Body of pancreas (tissue), 4 donors: Measurements from ENCODE around the gene CORIN. TPM values are rescaled to one million over a fixed set of nuclear protein-coding genes. Genes with fewer than 3 reads are reported as not detected.
A peak's percentile ranks its signal among the peaks of the same experiment; 100 is the strongest.

Experiments
- ATAC-seq: fragments of 150-250 bp; one replicate; pipeline ENCODE4 v1.9.1; 2016
- DNase-seq, 4 donors: peaks; one replicate each; pipeline ENCODE4 v3.0.0-alpha.2; 2019
- H3K27ac ChIP-seq, 4 donors: fragments of 200-600 bp; sonication (generic); 1 replicate in 3 of 4; 2 replicates in 1 of 4; pipeline versions ENCODE4 v1.5.1 to v1.6.1; 2016 to 2019; ENCODE audit warnings: mild to moderate bottlenecking in 1 of 4, mixed read lengths in 1 of 4, moderate library complexity in 1 of 4
- H3K27me3 ChIP-seq, 2 donors: fragments of 200-600 bp; sonication (generic); one replicate each; pipeline ENCODE4 v1.6.0; 2016; ENCODE audit warnings: mild to moderate bottlenecking in 1 of 2
- H3K36me3 ChIP-seq, 2 donors: fragments of 200-600 bp; sonication (generic); replicated peaks in 1 of 2; 2 replicates each; pipeline ENCODE4 v1.5.1; 2016; ENCODE audit warnings: low read depth in 2 of 2; ENCODE audit not compliant: insufficient read depth in 1 of 2
- H3K4me1 ChIP-seq: fragments of 200-600 bp; sonication (generic); one replicate; pipeline ENCODE4 v1.6.0; 2016
- H3K4me3 ChIP-seq, 2 donors: fragments of 200-600 bp; sonication (generic); 1 replicate in 1 of 2; 2 replicates in 1 of 2; pipeline ENCODE4 v1.5.1; 2016 to 2019
- H3K9me3 ChIP-seq, 3 donors: fragments of 200-600 bp; sonication (generic); 1 replicate in 2 of 3; 2 replicates in 1 of 3; pipeline ENCODE4 v1.5.1; 2016
- POLR2A ChIP-seq, 3 donors: fragments of 450-650 bp; IDR thresholded peaks; one replicate each; pipeline ENCODE4 v1.6.1; 2016; ENCODE audit warnings: antibody characterized with exemption in 3 of 3, mild to moderate bottlenecking in 2 of 3
- WGBS, 2 donors: methylation state at CpG; one replicate each; pipeline ENCODE4 v1.1.5; 2017; 5-methylcytosine and 5-hydroxymethylcytosine counted together
- intact Hi-C: fragments of 100-400 bp; cut with DNase I; formaldehyde crosslinking; loops from one replicate; pipeline ENCODE4 v1.15.1; 2023
- total RNA-seq, 2 donors: library from RNA; depleted of rRNA; stranded (reverse); fragments of >200 nt; gene quantifications; one replicate each; pipeline ENCODE4 v1.1.0, GENCODE V29; 2016
- TF ChIP-seq, protein P1 (sequence below), 7 experiments: fragments of 450-650 bp in 4 of 7; fragments of 200-600 bp in 3 of 7; sonication (generic) in 3 of 7; IDR thresholded peaks; one replicate each; pipeline ENCODE4 v1.5.1; 2016 to 2019; ENCODE audit warnings: antibody characterized with exemption in 7 of 7

CORIN gene
- total RNA-seq, 2 donors from 2014 or later: 0.33 to 1.3 TPM

DNA sequence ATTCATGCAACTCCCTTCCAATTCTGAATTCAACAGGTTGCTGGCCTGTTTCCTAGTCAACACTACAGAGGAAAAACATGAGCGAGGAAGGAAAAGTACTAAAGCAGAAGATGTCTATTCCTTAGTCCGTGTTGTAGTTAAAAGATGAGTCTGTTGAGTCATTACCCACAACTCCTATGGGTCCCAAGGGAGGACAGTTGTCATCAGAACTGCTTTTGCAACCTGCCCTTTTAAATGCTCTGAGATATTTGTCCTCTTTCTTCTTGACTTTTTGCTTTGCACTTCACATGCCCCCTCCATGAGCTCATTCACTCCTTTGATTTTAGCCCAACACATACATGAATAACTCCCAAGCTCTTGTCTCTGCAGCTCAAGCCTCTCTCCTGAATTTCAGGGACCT, 119.2 kb downstream of the CORIN start:
- intact Hi-C loops: no loop called here
- no peaks in the 10 kb centered on the region for H3K9me3 ChIP-seq
- DNase-seq: no peak
- H3K36me3 ChIP-seq: no peaks in the 10 kb centered on the region
- no peak overlapping the region for H3K27ac ChIP-seq
- H3K4me1 ChIP-seq: peaks cover 4% of the 10 kb centered on the region
- H3K27me3 ChIP-seq: no peaks in the 10 kb centered on the region
- ATAC-seq: no peak
- TF ChIP-seq, protein P1, sequence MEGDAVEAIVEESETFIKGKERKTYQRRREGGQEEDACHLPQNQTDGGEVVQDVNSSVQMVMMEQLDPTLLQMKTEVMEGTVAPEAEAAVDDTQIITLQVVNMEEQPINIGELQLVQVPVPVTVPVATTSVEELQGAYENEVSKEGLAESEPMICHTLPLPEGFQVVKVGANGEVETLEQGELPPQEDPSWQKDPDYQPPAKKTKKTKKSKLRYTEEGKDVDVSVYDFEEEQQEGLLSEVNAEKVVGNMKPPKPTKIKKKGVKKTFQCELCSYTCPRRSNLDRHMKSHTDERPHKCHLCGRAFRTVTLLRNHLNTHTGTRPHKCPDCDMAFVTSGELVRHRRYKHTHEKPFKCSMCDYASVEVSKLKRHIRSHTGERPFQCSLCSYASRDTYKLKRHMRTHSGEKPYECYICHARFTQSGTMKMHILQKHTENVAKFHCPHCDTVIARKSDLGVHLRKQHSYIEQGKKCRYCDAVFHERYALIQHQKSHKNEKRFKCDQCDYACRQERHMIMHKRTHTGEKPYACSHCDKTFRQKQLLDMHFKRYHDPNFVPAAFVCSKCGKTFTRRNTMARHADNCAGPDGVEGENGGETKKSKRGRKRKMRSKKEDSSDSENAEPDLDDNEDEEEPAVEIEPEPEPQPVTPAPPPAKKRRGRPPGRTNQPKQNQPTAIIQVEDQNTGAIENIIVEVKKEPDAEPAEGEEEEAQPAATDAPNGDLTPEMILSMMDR (IDR thresholded peaks at IDR 0.05): no peak
- no peak for TF ChIP-seq POLR2A (IDR thresholded peaks at IDR 0.05)
- H3K4me3 ChIP-seq: no peak overlapping the region
- WGBS, 2 donors: 80 to 82% methylated on average over 2 of the region's 2 CpGs

DNA sequence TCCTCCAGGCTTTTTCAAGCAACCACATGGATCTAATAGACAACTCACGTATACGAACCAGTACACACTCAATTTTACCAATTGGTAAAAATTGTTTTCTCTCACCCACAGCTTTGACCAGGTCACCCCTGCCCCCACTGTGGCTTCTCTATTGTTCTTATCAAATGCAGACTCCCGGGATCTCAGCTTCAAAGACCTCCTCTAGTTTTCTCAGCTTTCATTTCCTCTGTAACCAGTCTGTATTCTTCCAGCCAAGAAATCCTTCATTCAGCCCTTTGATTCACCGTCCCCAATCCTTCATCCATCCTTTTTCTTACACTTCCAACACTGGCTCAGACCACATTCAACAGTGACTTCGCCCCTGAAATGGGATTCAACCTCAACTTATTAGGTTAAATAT, 120.7 kb downstream of the CORIN start:
- Histone ChIP-seq H3K4me1 (peaks cover 4% of the 10 kb centered on the region), H3K4me3 (no peak overlapping the region), H3K27me3 (no peaks in the 10 kb centered on the region), H3K9me3 (no peaks in the 10 kb centered on the region), H3K36me3 (no peaks in the 10 kb centered on the region), H3K27ac (no peak overlapping the region)
- no peak for DNase-seq
- intact Hi-C loops: no loop called here
- TF ChIP-seq POLR2A (IDR thresholded peaks at IDR 0.05): no peak
- TF ChIP-seq, protein P1 (IDR thresholded peaks at IDR 0.05): no peak
- WGBS, 2 donors: 79 to 80% methylated on average over 5 of the region's 5 CpGs
- no peak for ATAC-seq

DNA sequence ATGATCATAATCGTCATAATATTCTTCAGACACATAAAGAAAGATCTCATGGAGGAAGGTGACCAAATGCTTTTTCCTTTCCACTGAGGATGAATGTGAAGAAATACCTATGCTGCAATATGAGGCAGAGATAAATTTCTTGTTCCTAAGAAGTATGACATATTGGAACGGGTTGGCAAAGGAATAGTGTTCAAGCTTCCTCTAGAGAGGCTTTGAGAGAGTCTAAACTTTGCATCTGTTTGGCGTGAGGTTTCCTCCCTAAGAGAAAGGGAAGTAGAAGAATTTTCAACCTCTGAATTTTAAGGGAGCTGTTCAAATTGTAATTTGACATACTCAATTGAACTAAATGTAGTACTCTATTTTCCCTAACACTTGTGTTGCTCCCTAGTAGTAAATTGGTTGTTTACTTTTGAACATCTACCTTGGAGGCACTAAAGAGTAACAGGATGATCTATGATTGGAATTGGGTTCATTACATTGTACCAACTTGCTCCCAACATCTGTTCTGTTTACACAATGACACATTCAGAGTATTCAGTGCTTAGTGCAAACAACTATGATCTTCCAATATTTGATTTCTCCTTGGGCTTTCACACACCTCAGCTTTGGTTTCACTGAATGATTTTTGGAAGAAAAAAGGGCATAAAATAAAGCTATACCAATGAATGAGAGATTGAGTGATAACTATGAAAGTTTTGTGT, 122.0 kb downstream of the CORIN start:
- no peak for DNase-seq
- Histone ChIP-seq H3K4me3 (no peak overlapping the region), H3K4me1 (peaks cover 4% of the 10 kb centered on the region), H3K27ac (no peak overlapping the region), H3K36me3 (no peaks in the 10 kb centered on the region), H3K27me3 (no peaks in the 10 kb centered on the region), H3K9me3 (no peaks in the 10 kb centered on the region)
- no peak for TF ChIP-seq POLR2A (IDR thresholded peaks at IDR 0.05)
- TF ChIP-seq, protein P1 (IDR thresholded peaks at IDR 0.05): no peak
- intact Hi-C loops: no loop called here
- 62 to 66% methylated on average over 3 of the region's 3 CpGs for WGBS, 2 donors
- peak; percentile 30 for ATAC-seq

DNA sequence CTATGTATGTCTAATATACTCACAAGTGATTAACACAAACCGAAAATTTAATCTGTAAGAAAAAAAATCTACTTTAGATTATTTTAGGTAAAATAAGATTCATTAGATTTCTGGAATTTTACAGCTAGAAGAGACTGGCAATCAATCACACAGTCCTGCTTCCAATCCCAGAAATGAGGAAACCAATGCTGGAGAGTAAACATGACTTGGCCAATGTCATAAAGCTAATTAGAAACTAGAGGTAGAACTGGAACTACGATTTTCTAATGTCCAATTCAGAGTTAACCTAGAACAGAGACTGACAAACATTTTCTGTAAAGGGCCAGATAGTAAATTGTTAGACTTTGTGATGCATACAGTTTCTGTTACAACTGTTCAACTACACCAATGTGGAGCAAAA, 123.6 kb downstream of the CORIN start:
- no peak for ATAC-seq
- no peaks in the 10 kb centered on the region for H3K36me3 ChIP-seq
- H3K27ac ChIP-seq: no peak overlapping the region
- no peak overlapping the region for H3K4me3 ChIP-seq
- no peak for TF ChIP-seq POLR2A (IDR thresholded peaks at IDR 0.05)
- TF ChIP-seq, protein P1 (IDR thresholded peaks at IDR 0.05): no peak
- H3K27me3 ChIP-seq: no peaks in the 10 kb centered on the region
- H3K4me1 ChIP-seq: peaks cover 4% of the 10 kb centered on the region
- no peaks in the 10 kb centered on the region for H3K9me3 ChIP-seq
- intact Hi-C loops: no loop called here
- DNase-seq: no peak
- WGBS, 2 donors: 24 to 38% methylated on average over 2 of the region's 2 CpGs
